ENCODE results near the gene TENT4A. TPM values are rescaled to one million over a fixed set of nuclear protein-coding genes. Genes with fewer than 3 reads are reported as not detected.

The TENT4A gene
- total and polyA plus RNA-seq, 2 of the 4 experiments (the other 2 are of a cell fraction): 5.9 to 17.2 TPM

DNA sequence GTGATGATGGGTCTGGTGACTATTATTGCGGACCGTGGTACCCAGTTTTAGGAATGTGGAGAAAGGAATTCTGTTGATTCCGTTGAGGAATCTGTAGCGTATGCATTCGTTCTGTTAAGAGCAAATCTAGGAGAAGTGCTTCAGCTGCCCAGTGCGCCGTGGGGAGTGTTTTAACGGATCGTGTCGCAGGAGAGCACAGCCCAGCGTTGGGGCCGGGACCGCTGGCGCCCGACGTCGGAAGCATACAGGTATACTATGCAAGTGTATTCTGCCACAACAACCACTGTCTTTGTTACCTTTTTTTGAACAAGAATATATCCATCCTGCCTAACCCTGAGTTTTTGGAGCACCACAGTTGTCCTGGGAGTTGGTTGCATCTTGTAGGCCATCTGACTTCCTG is 42.7 kb downstream of the TENT4A start:
- no TSS peak for BruUV-seq (replicated peaks)
- intact Hi-C loops (cut with micrococcal nuclease) (no loop called here), dilution Hi-C loops (cut with HindIII; ENCODE audit: low sequenced_read_pairs, unreplicated experiment) (no loop called here), in situ Hi-C loops (cut with MboI; ENCODE audit: low sequenced_read_pairs) (no loop called here)
- Histone ChIP-seq H3K9me1 (ENCODE audit: insufficient read depth, low read length) (peaks cover 5% of the 10 kb centered on the region; the same call in 1 of the 2 replicates), H4K5ac (ENCODE audit: low read depth, low read length) (no peak overlapping the region), H3K9ac (ENCODE audit: low read depth, low read length) (no peak overlapping the region), H3K27ac (ENCODE audit: insufficient read depth, low read length) (no peak overlapping the region), H3K23ac (ENCODE audit: low read depth, low read length) (no peak overlapping the region), H2AK5ac (ENCODE audit: low read depth, low read length) (no peak overlapping the region), H4K8ac (ENCODE audit: low read depth in 2 of 2, low read length in 2 of 2) (no peak overlapping the region), H3K27me3 (ENCODE audit: control insufficient read depth, insufficient read depth, low read length) (no peaks in the 10 kb centered on the region), H2BK5ac (ENCODE audit: low read depth, low read length, poor library complexity, severe bottlenecking) (no peak overlapping the region), H3K56ac (ENCODE audit: extremely low read depth, insufficient read depth, low read length) (no peak overlapping the region), H2AFZ (replicated peaks; ENCODE audit: low read length, poor library complexity) (no peak overlapping the region), H4K91ac (ENCODE audit: insufficient read depth, low read depth, low read length) (no peak overlapping the region), H3K4me2 (ENCODE audit: low read depth, low read length) (no peak overlapping the region), H2AK9ac (replicated peaks; ENCODE audit: low read depth, low read length, poor library complexity) (no peak overlapping the region), H3K14ac (replicated peaks; ENCODE audit: low read depth, low read length) (no peak overlapping the region), H3K4ac (ENCODE audit: low read depth, low read length) (no peak overlapping the region), H3K79me1 (ENCODE audit: low read depth in 1 of 2, low read length in 2 of 2) (peaks cover 15 to 19% of the 10 kb centered on the region in 2 experiments; a peak in 3 of 4 replicates), H3K4me3 (ENCODE audit: insufficient read depth, low read depth, low read length) (no peak overlapping the region), H3K36me3 (ENCODE audit: control insufficient read depth, insufficient read depth, low read length) (peaks cover 58% of the 10 kb centered on the region), H2BK15ac (ENCODE audit: low read depth, low read length) (no peak overlapping the region), H4K20me1 (ENCODE audit: insufficient read depth, low read length) (peaks cover 7% of the 10 kb centered on the region), H3K9me3 (ENCODE audit: control insufficient read depth, insufficient read depth, low read length) (no peaks in the 10 kb centered on the region), H2BK120ac (ENCODE audit: low read depth, low read length) (no peak overlapping the region), H3K4me1 (ENCODE audit: control insufficient read depth, insufficient read depth, low read length) (no peaks in the 10 kb centered on the region), H3K18ac (ENCODE audit: low read depth, low read length) (no peak overlapping the region), H2BK20ac (ENCODE audit: low read depth, low read length) (no peak overlapping the region)
- CTCF ChIA-PET: interaction anchor here (2.0 kb wide), 1 partner anchor 11 kb away, joined by 5 read pairs; no protein-coding TSS in a partner anchor
- ATAC-seq (ENCODE audit: low read depth): no peak
- POLR2A ChIA-PET (ENCODE audit: unreplicated experiment): no interaction called here
- no peak for DNase-seq
- 100% methylated on average over 7 of the region's 17 CpGs; no CpG with 5 or more reads in 1 of the 2 experiments for WGBS, 2 experiments (ENCODE audit: extremely low coverage in 2 of 2, insufficient read length in 1 of 2)
- TF ChIP-seq SMC3 (IDR thresholded peaks at IDR 0.05; ENCODE audit: low read depth, low read length) (no peak), ELK1 (IDR thresholded peaks at IDR 0.05; ENCODE audit: borderline replicate concordance, low read depth, low read length) (no peak), RCOR1 (IDR thresholded peaks at IDR 0.05; ENCODE audit: insufficient replicate concordance, low read length) (no peak), CEBPB (IDR thresholded peaks at IDR 0.05; ENCODE audit: low read depth, low read length) (no peak), MXI1 (IDR thresholded peaks at IDR 0.05; ENCODE audit: borderline replicate concordance, low read depth, low read length) (no peak), MAFK (IDR thresholded peaks at IDR 0.05; ENCODE audit: low read depth, low read length) (no peak)
